ENCODE data around the gene MAST3.

Gene MAST3

GRCh38 chr19:18112989-18113478 lies 15.5 kb downstream of the MAST3 start:
- DNase-seq (ENCODE audit: low read depth) = peak; percentile 70

GRCh38 chr19:18113827-18114226 lies 16.2 kb downstream of the MAST3 start:
- DNase-seq (ENCODE audit: low read depth) = no peak

GRCh38 chr19:18114483-18114882 lies 16.9 kb downstream of the MAST3 start:
- DNase-seq (ENCODE audit: low read depth) = no peak

- no peak for DNase-seq (ENCODE audit: low read depth)
Observed at GRCh38 chr19:18117364-18117691, 19.8 kb downstream of the MAST3 start.

- DNase-seq (ENCODE audit: low read depth) = peak; percentile 89
Observed at GRCh38 chr19:18117692-18118378, 20.3 kb downstream of the MAST3 start.

GRCh38 chr19:18118420-18119012 lies 20.9 kb downstream of the MAST3 start:
- DNase-seq (ENCODE audit: low read depth) = no peak

GRCh38 chr19:18119013-18119716 lies 21.6 kb downstream of the MAST3 start:
- DNase-seq (ENCODE audit: low read depth) = no peak

GRCh38 chr19:18119717-18120105 lies 22.1 kb downstream of the MAST3 start:
- DNase-seq (ENCODE audit: low read depth) = peak; percentile 36

GRCh38 chr19:18120127-18120526 lies 22.5 kb downstream of the MAST3 start:
- DNase-seq (ENCODE audit: low read depth) = no peak

- DNase-seq (ENCODE audit: low read depth) = no peak
Observed at GRCh38 chr19:18121166-18121565, 23.6 kb downstream of the MAST3 start.

- DNase-seq (ENCODE audit: low read depth) = no peak
Observed at GRCh38 chr19:18122424-18122823, 24.8 kb downstream of the MAST3 start.

- no peak for DNase-seq (ENCODE audit: low read depth)
Observed at GRCh38 chr19:18122860-18123795, 25.6 kb downstream of the MAST3 start.

GRCh38 chr19:18123819-18124218 lies 26.2 kb downstream of the MAST3 start:
- DNase-seq (ENCODE audit: low read depth) = no peak

GRCh38 chr19:18126097-18126496 lies 28.5 kb downstream of the MAST3 start:
- no peak for DNase-seq (ENCODE audit: low read depth)

- no peak for DNase-seq (ENCODE audit: low read depth)
Observed at GRCh38 chr19:18128044-18128443, 30.5 kb downstream of the MAST3 start.

- no peak for DNase-seq (ENCODE audit: low read depth)
Observed at GRCh38 chr19:18128805-18129204, 31.2 kb downstream of the MAST3 start.

GRCh38 chr19:18130523-18131242 lies 33.1 kb downstream of the MAST3 start:
- DNase-seq (ENCODE audit: low read depth) = no peak

- no peak for DNase-seq (ENCODE audit: low read depth)
Observed at GRCh38 chr19:18131841-18132596, 34.4 kb downstream of the MAST3 start.

- no peak for DNase-seq (ENCODE audit: low read depth)
Observed at GRCh38 chr19:18135712-18136584, 38.4 kb downstream of the MAST3 start.

GRCh38 chr19:18137242-18137641 lies 39.7 kb downstream of the MAST3 start:
- DNase-seq (ENCODE audit: low read depth) = no peak
